ENCODE data around the gene STARD3.

The STARD3 gene

GRCh38 chr17:39671651-39672521, 34.9 kb downstream of the STARD3 start:
- H3K4me2 ChIP-seq: no peak overlapping the region
- H3K4me3 ChIP-seq (IDR thresholded peaks at IDR 0.05; ENCODE audit: insufficient read depth, low read depth, low read length): no peak overlapping the region
- H4K20me1 ChIP-seq (ENCODE audit: insufficient read depth): no peaks in the 10 kb centered on the region
- peaks cover 8% of the 10 kb centered on the region; the same call in 1 of the 2 replicates for H3K27me3 ChIP-seq (ENCODE audit: insufficient read depth, low read depth)
- no peaks in the 10 kb centered on the region for H3K36me3 ChIP-seq (ENCODE audit: insufficient read depth)
- no peak overlapping the region for H3K9ac ChIP-seq
- H3K27ac ChIP-seq: no peak overlapping the region
- H3K79me2 ChIP-seq (ENCODE audit: insufficient read depth, low read depth): no peaks in the 10 kb centered on the region
- TF ChIP-seq CTCF (conservative IDR thresholded peaks at IDR 0.05; ENCODE audit: low read depth, low read length): peak; percentile 40; the same call in 1 of the 2 replicates
- no peaks in the 10 kb centered on the region for H3K4me1 ChIP-seq (ENCODE audit: low read depth, poor library complexity, severe bottlenecking)
- H2AFZ ChIP-seq (ENCODE audit: low read depth): no peak overlapping the region

- Histone ChIP-seq H3K4me3 (IDR thresholded peaks at IDR 0.05; ENCODE audit: insufficient read depth, low read depth, low read length) (no peak overlapping the region), H2AFZ (ENCODE audit: low read depth) (no peak overlapping the region), H3K36me3 (ENCODE audit: insufficient read depth) (no peaks in the 10 kb centered on the region), H3K79me2 (ENCODE audit: insufficient read depth, low read depth) (no peaks in the 10 kb centered on the region), H3K27ac (no peak overlapping the region), H3K4me1 (ENCODE audit: low read depth, poor library complexity, severe bottlenecking) (no peaks in the 10 kb centered on the region), H3K9ac (no peak overlapping the region), H4K20me1 (ENCODE audit: insufficient read depth) (no peaks in the 10 kb centered on the region), H3K4me2 (no peak overlapping the region), H3K27me3 (ENCODE audit: insufficient read depth, low read depth) (peaks cover 8% of the 10 kb centered on the region; the same call in 1 of the 2 replicates)
- TF ChIP-seq CTCF (conservative IDR thresholded peaks at IDR 0.05; ENCODE audit: low read depth, low read length): no peak
Observed at GRCh38 chr17:39672522-39673334, 35.8 kb downstream of the STARD3 start.

GRCh38 chr17:39673335-39674081, 36.6 kb downstream of the STARD3 start:
- no peak overlapping the region for H3K4me2 ChIP-seq
- H3K36me3 ChIP-seq (ENCODE audit: insufficient read depth): no peaks in the 10 kb centered on the region
- no peak overlapping the region for H2AFZ ChIP-seq (ENCODE audit: low read depth)
- no peak overlapping the region for H3K4me3 ChIP-seq (IDR thresholded peaks at IDR 0.05; ENCODE audit: insufficient read depth, low read depth, low read length)
- peaks cover 8% of the 10 kb centered on the region; the same call in 1 of the 2 replicates for H3K27me3 ChIP-seq (ENCODE audit: insufficient read depth, low read depth)
- H3K27ac ChIP-seq: no peak overlapping the region
- H4K20me1 ChIP-seq (ENCODE audit: insufficient read depth): no peaks in the 10 kb centered on the region
- no peaks in the 10 kb centered on the region for H3K4me1 ChIP-seq (ENCODE audit: low read depth, poor library complexity, severe bottlenecking)
- H3K9ac ChIP-seq: no peak overlapping the region
- TF ChIP-seq CTCF (conservative IDR thresholded peaks at IDR 0.05; ENCODE audit: low read depth, low read length): no peak
- no peaks in the 10 kb centered on the region for H3K79me2 ChIP-seq (ENCODE audit: insufficient read depth, low read depth)

- Histone ChIP-seq H2AFZ (ENCODE audit: low read depth) (no peak overlapping the region), H3K9ac (no peak overlapping the region), H3K79me2 (ENCODE audit: insufficient read depth, low read depth) (no peaks in the 10 kb centered on the region), H3K4me1 (ENCODE audit: low read depth, poor library complexity, severe bottlenecking) (no peaks in the 10 kb centered on the region), H4K20me1 (ENCODE audit: insufficient read depth) (no peaks in the 10 kb centered on the region), H3K27ac (no peak overlapping the region), H3K4me2 (no peak overlapping the region), H3K4me3 (IDR thresholded peaks at IDR 0.05; ENCODE audit: insufficient read depth, low read depth, low read length) (no peak overlapping the region), H3K27me3 (ENCODE audit: insufficient read depth, low read depth) (0 out of 2 replicates have a peak, but pooled peaks cover 2% of the 10 kb centered on the region), H3K36me3 (ENCODE audit: insufficient read depth) (no peaks in the 10 kb centered on the region)
- TF ChIP-seq CTCF (conservative IDR thresholded peaks at IDR 0.05; ENCODE audit: low read depth, low read length): no peak
Observed at GRCh38 chr17:39674179-39674578, 37.2 kb downstream of the STARD3 start.
